Left colon (tissue), 2 donors: ENCODE data around the gene ZNF648. TPM values are rescaled to one million over a fixed set of nuclear protein-coding genes. Genes with fewer than 3 reads are reported as not detected.
"Not testable (repeated sequence)": the region's sequence is repeated elsewhere in the genome, so short reads cannot be mapped to it uniquely, and the experiment has no call there.

Experiments used
- ATAC-seq: fragments of 200-7000 bp; cut with Tn5 transposase; one replicate; pipeline ENCODE4 v1.9.1; 2020; ENCODE audit warnings: mild to moderate bottlenecking, moderate library complexity
- DNase-seq, 2 donors: peaks; one replicate each; pipeline ENCODE4 v3.0.0-alpha.2; 2020
- intact Hi-C, 2 donors: fragments of 100-400 bp; cut with DNase I in 1 of 2; cut with micrococcal nuclease in 1 of 2; formaldehyde crosslinking; loops; one replicate each; pipeline versions ENCODE4 v1.11.2 to v1.14.0; 2022; cut with DNase I, micrococcal nuclease
- total RNA-seq, 2 donors: library from RNA; stranded (reverse); fragmentation: NEBNext Ultra II Directional; extraction: Animal tissue kit (Norgen Biotek cat#: 25700); gene quantifications; one replicate each; pipeline ENCODE4 v1.2.1, GENCODE V29; 2021
- donor health status: DM: no; HTN: no; CAD: no.
- donor health status: DM: yes; HTN: yes; CAD: no.

Gene ZNF648
- total RNA-seq, 2 donors from 2014 or later = not detected

- intact Hi-C loops, DNase-seq, ATAC-seq: not testable (repeated sequence)
Measured at GRCh38 chr1:182045481-182045880, 16.0 kb downstream of the ZNF648 start.

DNA sequence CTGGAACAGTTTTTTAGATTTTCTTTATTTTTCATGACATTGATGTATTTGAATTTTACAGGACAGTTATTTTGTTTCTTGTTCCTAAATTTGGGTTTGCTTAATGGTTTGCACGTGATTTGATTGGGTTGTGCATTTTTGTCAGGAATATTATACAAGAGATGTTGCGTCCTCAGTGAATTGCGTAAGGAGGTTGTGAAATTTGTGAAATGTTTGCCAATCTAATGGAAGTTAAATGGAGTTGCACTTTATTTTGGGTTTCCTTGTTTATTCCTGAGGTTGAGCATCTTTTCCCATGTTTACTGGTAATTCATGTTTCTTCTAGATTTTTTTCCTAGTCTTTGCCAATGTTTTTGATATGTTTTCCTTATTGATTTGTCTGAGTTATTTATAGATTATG lies 19.9 kb downstream of the ZNF648 start:
- DNase-seq (no peak), ATAC-seq (no peak)
- intact Hi-C loops = no loop called here

DNA sequence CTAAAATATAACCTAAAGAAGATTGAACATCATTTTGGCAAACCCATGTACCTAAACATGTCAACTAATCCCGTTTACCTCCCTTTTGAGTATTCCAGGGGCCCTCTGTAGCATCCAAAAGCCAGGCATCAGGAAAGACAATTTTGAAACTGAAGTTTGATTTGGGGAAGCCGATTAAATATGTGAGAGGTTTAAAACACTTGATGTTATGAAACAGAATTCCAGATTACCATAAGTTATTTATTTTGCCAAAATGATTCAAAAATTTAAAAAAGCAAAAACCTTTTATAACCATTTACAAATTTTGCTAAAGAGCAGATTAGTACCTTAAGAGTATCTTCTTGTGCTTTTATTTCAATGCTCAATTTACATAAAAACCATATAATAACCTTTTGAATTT lies 23.3 kb downstream of the ZNF648 start:
- no peak for DNase-seq
- ATAC-seq = no peak
- intact Hi-C loops = no loop called here

GRCh38 chr1:182035097-182035770 lies 26.3 kb downstream of the ZNF648 start:
- no peak for ATAC-seq

DNA sequence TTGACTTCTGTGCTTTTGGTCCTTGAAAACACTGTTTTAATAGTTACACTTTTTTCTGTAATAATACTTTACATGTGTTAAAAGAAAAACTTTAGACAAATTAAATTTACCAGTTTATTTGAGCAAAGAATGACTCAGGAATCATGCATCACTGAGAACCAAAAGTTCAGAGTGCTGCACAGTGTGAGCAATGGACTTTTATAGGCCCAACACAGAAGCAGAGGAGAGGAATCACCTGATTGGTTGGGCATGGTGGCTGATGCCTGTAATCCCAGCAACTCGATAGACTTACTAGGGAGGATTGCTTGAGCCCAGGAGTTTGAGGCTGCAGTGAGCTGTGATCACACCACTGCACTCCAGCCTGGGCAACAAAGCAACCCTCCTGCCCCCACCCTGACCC lies 29.3 kb downstream of the ZNF648 start:
- DNase-seq (no peak), ATAC-seq (no peak)
- intact Hi-C loops = no loop called here

More at GRCh38 chr1:182035097-182035770, 26.3 kb downstream of the ZNF648 start:
- no peak for DNase-seq
- intact Hi-C loops = no loop called here

- DNase-seq = peak; percentile 97 to 99
- peak; percentile 97 for ATAC-seq
- intact Hi-C loops = no loop called here
Measured at GRCh38 chr1:182029379-182030331, 31.9 kb downstream of the ZNF648 start.

DNA sequence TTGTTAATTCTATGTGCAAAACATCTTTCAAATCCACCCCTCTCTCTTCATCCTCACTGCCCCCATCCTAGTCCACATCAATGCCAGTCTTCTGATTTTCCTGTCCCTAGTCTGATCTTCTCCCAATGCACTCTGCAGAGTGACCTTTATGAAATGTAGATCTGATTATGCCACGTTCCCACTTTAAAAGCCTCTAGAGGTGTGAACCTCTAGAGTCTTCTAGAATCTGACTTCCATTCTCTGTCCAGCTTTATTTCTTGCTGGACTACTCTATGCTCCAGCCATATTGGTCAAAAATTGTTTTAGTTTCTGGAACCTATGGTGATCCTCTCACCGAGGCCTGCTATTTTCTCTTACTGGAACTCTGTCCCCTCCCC lies 32.5 kb downstream of the ZNF648 start:
- DNase-seq (no peak), ATAC-seq (no peak)
- intact Hi-C loops = no loop called here

GRCh38 chr1:182015360-182015759 lies 46.2 kb downstream of the ZNF648 start:
- no peak for DNase-seq
- intact Hi-C loops = no loop called here

DNA sequence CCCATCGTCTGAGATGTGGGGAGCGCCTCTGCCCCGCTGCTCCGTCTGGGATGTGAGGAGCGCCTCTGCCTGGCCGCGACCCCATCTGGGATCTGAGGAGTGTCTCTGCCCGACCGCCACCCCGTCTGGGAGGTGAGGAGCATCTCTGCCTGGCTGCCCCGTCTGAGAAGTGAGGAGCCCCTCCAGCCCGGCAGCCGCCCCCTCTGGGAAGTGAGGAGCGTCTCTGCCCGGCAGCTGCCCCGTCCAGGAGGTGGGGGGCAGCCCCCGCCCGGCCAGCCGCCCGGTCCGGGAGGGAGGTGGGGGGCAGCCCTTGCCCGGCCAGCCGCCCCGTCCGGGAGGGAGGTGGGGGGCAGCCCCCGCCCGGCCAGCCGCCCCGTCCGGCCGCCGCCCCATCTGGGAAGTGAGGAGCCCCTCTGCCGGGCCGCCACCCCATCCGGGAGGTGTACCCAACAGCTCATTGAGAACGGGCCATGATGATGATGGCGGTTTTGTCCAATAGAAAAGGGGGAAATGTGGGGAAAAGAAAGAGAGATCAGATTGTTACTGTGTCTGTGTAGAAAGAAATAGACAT lies 50.6 kb downstream of the ZNF648 start:
- DNase-seq, ATAC-seq, intact Hi-C loops: not testable (repeated sequence)

More at GRCh38 chr1:182015360-182015759, 46.2 kb downstream of the ZNF648 start:
- ATAC-seq = no peak

DNA sequence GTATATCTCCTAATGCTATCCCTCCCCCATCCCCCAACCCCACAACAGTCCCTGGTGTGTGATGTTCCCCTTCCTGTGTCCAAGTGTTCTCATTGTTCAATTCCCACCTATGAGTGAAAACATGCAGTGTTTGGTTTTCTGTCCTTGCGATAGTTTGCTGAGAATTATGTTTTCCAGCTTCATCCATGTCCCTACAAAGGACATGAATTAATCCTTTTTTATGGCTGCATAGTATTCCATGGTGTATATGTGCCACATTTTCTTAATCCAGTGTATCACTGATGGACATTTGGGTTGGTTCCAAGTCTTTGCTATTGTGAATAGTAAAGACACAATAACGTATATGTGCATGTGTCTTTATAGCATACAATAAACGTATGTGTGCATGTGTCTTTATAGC lies 56.1 kb downstream of the ZNF648 start:
- intact Hi-C loops, ATAC-seq: not testable (repeated sequence)

GRCh38 chr1:182004601-182005000 lies 56.9 kb downstream of the ZNF648 start:
- ATAC-seq = no peak
- intact Hi-C loops = no loop called here
- DNase-seq = no peak

More for the DNA sequence above, 56.1 kb downstream of the ZNF648 start:
- not testable (repeated sequence) for DNase-seq
